NCI-H345 treated with DMSO at 0.1 percent for 48 hours (cell line): ENCODE results near the gene MCAM.

ENCODE experiments used
- DNase-seq: peaks from one replicate; lab custom pipeline; 2025; ENCODE audit not compliant: unreplicated experiment; lab: John Stamatoyannopoulos, UW

The MCAM gene

GRCh38 chr11:119332111-119332765, 15.3 kb upstream of the MCAM start:
- no peak for DNase-seq

GRCh38 chr11:119330237-119330636, 13.3 kb upstream of the MCAM start:
- DNase-seq = no peak

- no peak for DNase-seq
Measured at GRCh38 chr11:119329320-119329719, 12.4 kb upstream of the MCAM start.

GRCh38 chr11:119324189-119324588, 7.3 kb upstream of the MCAM start:
- DNase-seq = no peak

- DNase-seq = peak; percentile 15
Measured at GRCh38 chr11:119323532-119324033, 6.7 kb upstream of the MCAM start.

GRCh38 chr11:119322921-119323531, 6.1 kb upstream of the MCAM start:
- no peak for DNase-seq

- no peak for DNase-seq
Measured at GRCh38 chr11:119322360-119322739, 5.4 kb upstream of the MCAM start.

GRCh38 chr11:119320776-119321524, 4.0 kb upstream of the MCAM start:
- DNase-seq = no peak

- no peak for DNase-seq
Measured at GRCh38 chr11:119320240-119320775, 3.4 kb upstream of the MCAM start.

- no peak for DNase-seq
Measured at GRCh38 chr11:119319700-119320239, 2.8 kb upstream of the MCAM start.

GRCh38 chr11:119319136-119319699, 2.3 kb upstream of the MCAM start:
- DNase-seq = no peak

- no peak for DNase-seq
Measured at GRCh38 chr11:119318240-119319135, 1.6 kb upstream of the MCAM start.

- DNase-seq = no peak
Measured at GRCh38 chr11:119317592-119318239, 786 bp upstream of the MCAM start.

GRCh38 chr11:119316016-119316728, 758 bp downstream of the MCAM start:
- DNase-seq = peak; percentile 41

GRCh38 chr11:119315131-119316015, 1.6 kb downstream of the MCAM start:
- DNase-seq = no peak

GRCh38 chr11:119314726-119315125, 2.2 kb downstream of the MCAM start:
- no peak for DNase-seq

- DNase-seq = no peak
Measured at GRCh38 chr11:119310682-119311052, 6.3 kb downstream of the MCAM start.
